SH-SY5Y (cell line): ENCODE measurements around the gene PDCD2.

Experiments
- GATA2 ChIP-seq: IDR thresholded peaks from 2 replicates; pipeline ENCODE4 v1.6.1; 2011; ENCODE audit warnings: mild to moderate bottlenecking, low read depth, low read length
- GATA3 ChIP-seq: IDR thresholded peaks from 2 replicates; pipeline ENCODE4 v1.6.1; 2011; ENCODE audit warnings: low read depth, mild to moderate bottlenecking, low read length, moderate library complexity

- TF ChIP-seq GATA2 (no peak), GATA3 (no peak)
These were observed 30.9 kb downstream of the PDCD2 start for GRCh38 chr6:170553534-170554012.
